PC-9 (cell line): ENCODE measurements around the gene ANKRD2.

ENCODE experiments used
- CTCF ChIP-seq: fragments of 200-600 bp; sonication (generic); conservative IDR thresholded peaks from 2 replicates; pipeline ENCODE4 v1.6.1; 2017; ENCODE audit warnings: mixed run types, antibody characterized with exemption, mild to moderate bottlenecking, moderate library complexity
- EZH2 ChIP-seq: fragments of 200-600 bp; sonication (generic); IDR thresholded peaks from 2 replicates; pipeline ENCODE4 v1.8.0; 2017; ENCODE audit warnings: antibody characterized with exemption, low read depth

- peak; percentile 67 for TF ChIP-seq CTCF
- no peak for TF ChIP-seq EZH2
Observed at GRCh38 chr10:97612386-97612785, 39.8 kb downstream of the ANKRD2 start.
